Vagina (tissue), 2 donors: ENCODE data around the gene HSBP1L1.

Source experiments
- POLR2A ChIP-seq, 2 donors: fragments of 450-650 bp; IDR thresholded peaks; one replicate each; pipeline ENCODE4 v1.6.1; 2017; ENCODE audit warnings: antibody characterized with exemption in 2 of 2, mild to moderate bottlenecking in 2 of 2, moderate library complexity in 2 of 2
- TF ChIP-seq, protein P1 (sequence below), 3 experiments: fragments of 450-650 bp in 2 of 3; fragments of 200-600 bp in 1 of 3; sonication (generic) in 1 of 3; IDR thresholded peaks; one replicate each; pipeline ENCODE4 v1.5.1; 2017 to 2019; ENCODE audit warnings: antibody characterized with exemption in 3 of 3, mild to moderate bottlenecking in 2 of 3, moderate library complexity in 2 of 3

DNA sequence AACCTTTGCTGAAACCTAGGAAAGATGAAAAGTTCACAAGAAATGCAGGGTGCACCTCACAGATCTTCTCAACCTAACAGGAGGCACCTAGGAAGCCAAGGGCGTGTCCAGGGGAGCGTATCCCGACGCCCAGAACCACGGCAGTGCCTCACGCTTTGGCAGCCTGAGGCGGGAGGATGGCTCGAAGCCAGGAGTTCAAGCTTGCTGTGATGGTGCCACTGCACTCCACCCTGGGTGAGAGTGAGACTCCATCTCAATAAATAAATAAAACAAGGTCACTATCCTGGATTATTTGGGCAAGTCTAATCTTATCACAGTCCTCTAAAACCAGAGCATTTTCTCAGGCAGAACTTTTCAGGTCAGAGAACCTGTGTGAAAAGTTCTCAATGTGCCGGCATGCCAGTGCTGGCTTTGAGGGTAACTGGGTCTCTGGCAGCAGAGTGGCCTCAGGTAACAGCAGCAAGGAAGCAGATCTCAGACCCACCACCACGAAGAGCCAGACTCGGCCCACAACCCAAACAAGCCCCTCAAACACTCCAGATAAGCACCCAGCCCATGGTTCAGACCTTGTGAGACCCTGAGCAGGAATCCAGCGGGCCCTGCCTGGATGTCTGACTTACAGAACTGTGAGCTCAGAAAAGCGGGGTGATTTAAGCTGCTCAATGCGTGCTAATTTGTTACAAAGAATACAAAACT, 11.7 kb downstream of the HSBP1L1 start:
- TF ChIP-seq, protein P1, sequence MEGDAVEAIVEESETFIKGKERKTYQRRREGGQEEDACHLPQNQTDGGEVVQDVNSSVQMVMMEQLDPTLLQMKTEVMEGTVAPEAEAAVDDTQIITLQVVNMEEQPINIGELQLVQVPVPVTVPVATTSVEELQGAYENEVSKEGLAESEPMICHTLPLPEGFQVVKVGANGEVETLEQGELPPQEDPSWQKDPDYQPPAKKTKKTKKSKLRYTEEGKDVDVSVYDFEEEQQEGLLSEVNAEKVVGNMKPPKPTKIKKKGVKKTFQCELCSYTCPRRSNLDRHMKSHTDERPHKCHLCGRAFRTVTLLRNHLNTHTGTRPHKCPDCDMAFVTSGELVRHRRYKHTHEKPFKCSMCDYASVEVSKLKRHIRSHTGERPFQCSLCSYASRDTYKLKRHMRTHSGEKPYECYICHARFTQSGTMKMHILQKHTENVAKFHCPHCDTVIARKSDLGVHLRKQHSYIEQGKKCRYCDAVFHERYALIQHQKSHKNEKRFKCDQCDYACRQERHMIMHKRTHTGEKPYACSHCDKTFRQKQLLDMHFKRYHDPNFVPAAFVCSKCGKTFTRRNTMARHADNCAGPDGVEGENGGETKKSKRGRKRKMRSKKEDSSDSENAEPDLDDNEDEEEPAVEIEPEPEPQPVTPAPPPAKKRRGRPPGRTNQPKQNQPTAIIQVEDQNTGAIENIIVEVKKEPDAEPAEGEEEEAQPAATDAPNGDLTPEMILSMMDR (IDR thresholded peaks at IDR 0.05), result no peak
- no peak for TF ChIP-seq POLR2A (IDR thresholded peaks at IDR 0.05)
